Measurements from ENCODE around the gene HEXIM2. TPM values are rescaled to one million over a fixed set of nuclear protein-coding genes. Genes with fewer than 3 reads are reported as not detected.

Gene HEXIM2
- total and polyA plus RNA-seq, 2 experiments from 2014 or later = 9.0 to 9.5 TPM

- peaks cover 31% of the 10 kb centered on the region for H3K4me1 ChIP-seq (ENCODE audit: insufficient read depth)
- H4K20me1 ChIP-seq (replicated peaks; ENCODE audit: insufficient read depth) = no peaks in the 10 kb centered on the region
- H3K4me3 Mint-ChIP-seq = peak overlapping the region; percentile 53
- peaks cover 22% of the 10 kb centered on the region for H3K36me3 Mint-ChIP-seq (ENCODE audit: low read depth)
- peak overlapping the region; percentile 42; the same call in 1 of the 2 replicates for H3K4me3 ChIP-seq
- 0 out of 2 replicates have a peak, but pooled peaks cover 8% of the 10 kb centered on the region for H3F3A ChIP-seq (replicated peaks; ENCODE audit: low read depth)
- peaks cover 17% of the 10 kb centered on the region for H3K27me3 Mint-ChIP-seq (ENCODE audit: insufficient read depth, low read depth, poor library complexity)
- no peaks in the 10 kb centered on the region for H3K79me2 ChIP-seq (replicated peaks; ENCODE audit: insufficient read depth)
- peak overlapping the region; percentile 90; the same call in 1 of the 2 replicates for H2AFZ ChIP-seq
- H3K4me1 Mint-ChIP-seq = peaks cover 36% of the 10 kb centered on the region
- peak overlapping the region; percentile 97 for H3K27ac ChIP-seq (ENCODE audit: low read depth)
- H3K27me3 ChIP-seq (ENCODE audit: insufficient read depth) = no peaks in the 10 kb centered on the region
- H3K9me2 ChIP-seq (ENCODE audit: insufficient read depth) = no peaks in the 10 kb centered on the region
- peak overlapping the region; percentile 96 for H3K27ac Mint-ChIP-seq
- H3K36me3 ChIP-seq (ENCODE audit: insufficient read depth) = no peaks in the 10 kb centered on the region
- H3K4me2 ChIP-seq = peak overlapping the region; percentile 77
- DNase-seq (ENCODE audit: low spot score) (peak; percentile 74), ATAC-seq (peak; percentile 68)
- TF ChIP-seq, protein P1, sequence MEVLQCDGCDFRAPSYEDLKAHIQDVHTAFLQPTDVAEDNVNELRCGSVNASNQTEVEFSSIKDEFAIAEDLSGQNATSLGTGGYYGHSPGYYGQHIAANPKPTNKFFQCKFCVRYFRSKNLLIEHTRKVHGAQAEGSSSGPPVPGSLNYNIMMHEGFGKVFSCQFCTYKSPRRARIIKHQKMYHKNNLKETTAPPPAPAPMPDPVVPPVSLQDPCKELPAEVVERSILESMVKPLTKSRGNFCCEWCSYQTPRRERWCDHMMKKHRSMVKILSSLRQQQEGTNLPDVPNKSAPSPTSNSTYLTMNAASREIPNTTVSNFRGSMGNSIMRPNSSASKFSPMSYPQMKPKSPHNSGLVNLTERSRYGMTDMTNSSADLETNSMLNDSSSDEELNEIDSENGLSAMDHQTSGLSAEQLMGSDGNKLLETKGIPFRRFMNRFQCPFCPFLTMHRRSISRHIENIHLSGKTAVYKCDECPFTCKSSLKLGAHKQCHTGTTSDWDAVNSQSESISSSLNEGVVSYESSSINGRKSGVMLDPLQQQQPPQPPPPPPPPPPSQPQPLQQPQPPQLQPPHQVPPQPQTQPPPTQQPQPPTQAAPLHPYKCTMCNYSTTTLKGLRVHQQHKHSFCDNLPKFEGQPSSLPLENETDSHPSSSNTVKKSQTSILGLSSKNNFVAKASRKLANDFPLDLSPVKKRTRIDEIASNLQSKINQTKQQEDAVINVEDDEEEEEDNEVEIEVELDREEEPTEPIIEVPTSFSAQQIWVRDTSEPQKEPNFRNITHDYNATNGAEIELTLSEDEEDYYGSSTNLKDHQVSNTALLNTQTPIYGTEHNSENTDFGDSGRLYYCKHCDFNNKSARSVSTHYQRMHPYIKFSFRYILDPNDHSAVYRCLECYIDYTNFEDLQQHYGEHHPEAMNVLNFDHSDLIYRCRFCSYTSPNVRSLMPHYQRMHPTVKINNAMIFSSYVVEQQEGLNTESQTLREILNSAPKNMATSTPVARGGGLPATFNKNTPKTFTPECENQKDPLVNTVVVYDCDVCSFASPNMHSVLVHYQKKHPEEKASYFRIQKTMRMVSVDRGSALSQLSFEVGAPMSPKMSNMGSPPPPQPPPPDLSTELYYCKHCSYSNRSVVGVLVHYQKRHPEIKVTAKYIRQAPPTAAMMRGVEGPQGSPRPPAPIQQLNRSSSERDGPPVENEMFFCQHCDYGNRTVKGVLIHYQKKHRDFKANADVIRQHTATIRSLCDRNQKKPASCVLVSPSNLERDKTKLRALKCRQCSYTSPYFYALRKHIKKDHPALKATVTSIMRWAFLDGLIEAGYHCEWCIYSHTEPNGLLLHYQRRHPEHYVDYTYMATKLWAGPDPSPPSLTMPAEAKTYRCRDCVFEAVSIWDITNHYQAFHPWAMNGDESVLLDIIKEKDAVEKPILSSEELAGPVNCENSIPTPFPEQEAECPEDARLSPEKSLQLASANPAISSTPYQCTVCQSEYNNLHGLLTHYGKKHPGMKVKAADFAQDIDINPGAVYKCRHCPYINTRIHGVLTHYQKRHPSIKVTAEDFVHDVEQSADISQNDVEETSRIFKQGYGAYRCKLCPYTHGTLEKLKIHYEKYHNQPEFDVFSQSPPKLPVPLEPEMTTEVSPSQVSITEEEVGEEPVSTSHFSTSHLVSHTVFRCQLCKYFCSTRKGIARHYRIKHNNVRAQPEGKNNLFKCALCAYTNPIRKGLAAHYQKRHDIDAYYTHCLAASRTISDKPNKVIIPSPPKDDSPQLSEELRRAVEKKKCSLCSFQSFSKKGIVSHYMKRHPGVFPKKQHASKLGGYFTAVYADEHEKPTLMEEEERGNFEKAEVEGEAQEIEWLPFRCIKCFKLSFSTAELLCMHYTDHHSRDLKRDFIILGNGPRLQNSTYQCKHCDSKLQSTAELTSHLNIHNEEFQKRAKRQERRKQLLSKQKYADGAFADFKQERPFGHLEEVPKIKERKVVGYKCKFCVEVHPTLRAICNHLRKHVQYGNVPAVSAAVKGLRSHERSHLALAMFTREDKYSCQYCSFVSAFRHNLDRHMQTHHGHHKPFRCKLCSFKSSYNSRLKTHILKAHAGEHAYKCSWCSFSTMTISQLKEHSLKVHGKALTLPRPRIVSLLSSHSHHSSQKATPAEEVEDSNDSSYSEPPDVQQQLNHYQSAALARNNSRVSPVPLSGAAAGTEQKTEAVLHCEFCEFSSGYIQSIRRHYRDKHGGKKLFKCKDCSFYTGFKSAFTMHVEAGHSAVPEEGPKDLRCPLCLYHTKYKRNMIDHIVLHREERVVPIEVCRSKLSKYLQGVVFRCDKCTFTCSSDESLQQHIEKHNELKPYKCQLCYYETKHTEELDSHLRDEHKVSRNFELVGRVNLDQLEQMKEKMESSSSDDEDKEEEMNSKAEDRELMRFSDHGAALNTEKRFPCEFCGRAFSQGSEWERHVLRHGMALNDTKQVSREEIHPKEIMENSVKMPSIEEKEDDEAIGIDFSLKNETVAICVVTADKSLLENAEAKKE (CRISPR knock-in tag; IDR thresholded peaks at IDR 0.05) = no peak
- no peak for TF ChIP-seq EZH2 (IDR thresholded peaks at IDR 0.05; ENCODE audit: low read depth, unreplicated experiment)
- TF ChIP-seq JUNB (IDR thresholded peaks at IDR 0.05; ENCODE audit: unreplicated experiment) = no peak
- no peak for TF ChIP-seq POLR2AphosphoS5 (IDR thresholded peaks at IDR 0.05; ENCODE audit: low read depth)
- TF ChIP-seq STAT1 (IDR thresholded peaks at IDR 0.05; ENCODE audit: unreplicated experiment) = no peak
- no peak for TF ChIP-seq ZNF114 (CRISPR knock-in tag; IDR thresholded peaks at IDR 0.05)
- TF ChIP-seq REST (IDR thresholded peaks at IDR 0.05; ENCODE audit: unreplicated experiment) = no peak
- TF ChIP-seq ZNF331 (CRISPR knock-in tag; IDR thresholded peaks at IDR 0.05; ENCODE audit: low read depth) = no peak
- TF ChIP-seq EZH2phosphoT487 (IDR thresholded peaks at IDR 0.05; ENCODE audit: unreplicated experiment) = no peak
- TF ChIP-seq CREB1 (CRISPR knock-in tag; IDR thresholded peaks at IDR 0.05; ENCODE audit: low read depth) = no peak
- no peak for TF ChIP-seq NANOG (IDR thresholded peaks at IDR 0.05; ENCODE audit: borderline replicate concordance)
- no peak; the same call in 1 of the 2 replicates for TF ChIP-seq ETS1 (IDR thresholded peaks at IDR 0.05)
- TF ChIP-seq, protein P2, sequence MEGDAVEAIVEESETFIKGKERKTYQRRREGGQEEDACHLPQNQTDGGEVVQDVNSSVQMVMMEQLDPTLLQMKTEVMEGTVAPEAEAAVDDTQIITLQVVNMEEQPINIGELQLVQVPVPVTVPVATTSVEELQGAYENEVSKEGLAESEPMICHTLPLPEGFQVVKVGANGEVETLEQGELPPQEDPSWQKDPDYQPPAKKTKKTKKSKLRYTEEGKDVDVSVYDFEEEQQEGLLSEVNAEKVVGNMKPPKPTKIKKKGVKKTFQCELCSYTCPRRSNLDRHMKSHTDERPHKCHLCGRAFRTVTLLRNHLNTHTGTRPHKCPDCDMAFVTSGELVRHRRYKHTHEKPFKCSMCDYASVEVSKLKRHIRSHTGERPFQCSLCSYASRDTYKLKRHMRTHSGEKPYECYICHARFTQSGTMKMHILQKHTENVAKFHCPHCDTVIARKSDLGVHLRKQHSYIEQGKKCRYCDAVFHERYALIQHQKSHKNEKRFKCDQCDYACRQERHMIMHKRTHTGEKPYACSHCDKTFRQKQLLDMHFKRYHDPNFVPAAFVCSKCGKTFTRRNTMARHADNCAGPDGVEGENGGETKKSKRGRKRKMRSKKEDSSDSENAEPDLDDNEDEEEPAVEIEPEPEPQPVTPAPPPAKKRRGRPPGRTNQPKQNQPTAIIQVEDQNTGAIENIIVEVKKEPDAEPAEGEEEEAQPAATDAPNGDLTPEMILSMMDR (conservative IDR thresholded peaks at IDR 0.05; ENCODE audit: low read depth in 2 of 2) = no peak
- H3K9me3 Mint-ChIP-seq = no peaks in the 10 kb centered on the region
These were observed 9.9 kb downstream of the HEXIM2 start for GRCh38 chr17:45171338-45172231.

All from GM23338 (cell line).